ENCODE data around the gene MBP. TPM values are rescaled to one million over a fixed set of nuclear protein-coding genes. Genes with fewer than 3 reads are reported as not detected.
A peak's percentile ranks its signal among the peaks of the same experiment; 100 is the strongest.

Gene MBP
- total and polyA plus RNA-seq, 8 donors: 6.3 to 33.5 (median 20.7) TPM

DNA sequence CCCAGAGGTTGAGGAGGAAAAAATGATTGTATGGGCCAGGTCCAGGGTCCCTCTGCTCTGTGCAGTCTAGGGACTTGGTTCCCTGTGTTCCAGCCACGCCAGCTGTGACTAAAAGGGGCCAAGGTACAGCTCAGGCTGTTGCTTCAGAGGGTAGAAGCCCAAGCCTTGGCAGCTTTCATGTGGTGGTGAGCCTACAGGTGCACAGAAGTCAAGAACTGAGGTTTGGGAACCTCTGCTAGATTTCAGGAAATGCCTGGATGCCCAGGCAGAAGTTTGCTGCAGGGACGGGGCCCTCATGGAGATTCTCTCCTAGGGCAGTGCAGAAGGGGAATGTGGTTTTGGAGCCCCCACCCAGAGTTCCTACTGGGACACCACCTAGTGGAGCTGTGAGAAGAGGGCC, 10.6 kb upstream of the MBP start:
- intact Hi-C loops (cut with DNase I): no loop called here
- Histone ChIP-seq H3K4me3 (no peak overlapping the region), H3K27ac (no peak overlapping the region), H3K36me3 (no peaks in the 10 kb centered on the region), H3K27me3 (no peaks in the 10 kb centered on the region), H3K4me1 (peaks cover 5 to 7% (median 6%) of the 10 kb centered on the region in 3 donors), H3K9me3 (no peaks in the 10 kb centered on the region)
- DNase-seq (no peak), FAIRE-seq (no peak), ATAC-seq (no peak)
- WGBS, 2 donors: 95 to 97% methylated on average over 2 of the region's 2 CpGs
- TF ChIP-seq, protein P1, sequence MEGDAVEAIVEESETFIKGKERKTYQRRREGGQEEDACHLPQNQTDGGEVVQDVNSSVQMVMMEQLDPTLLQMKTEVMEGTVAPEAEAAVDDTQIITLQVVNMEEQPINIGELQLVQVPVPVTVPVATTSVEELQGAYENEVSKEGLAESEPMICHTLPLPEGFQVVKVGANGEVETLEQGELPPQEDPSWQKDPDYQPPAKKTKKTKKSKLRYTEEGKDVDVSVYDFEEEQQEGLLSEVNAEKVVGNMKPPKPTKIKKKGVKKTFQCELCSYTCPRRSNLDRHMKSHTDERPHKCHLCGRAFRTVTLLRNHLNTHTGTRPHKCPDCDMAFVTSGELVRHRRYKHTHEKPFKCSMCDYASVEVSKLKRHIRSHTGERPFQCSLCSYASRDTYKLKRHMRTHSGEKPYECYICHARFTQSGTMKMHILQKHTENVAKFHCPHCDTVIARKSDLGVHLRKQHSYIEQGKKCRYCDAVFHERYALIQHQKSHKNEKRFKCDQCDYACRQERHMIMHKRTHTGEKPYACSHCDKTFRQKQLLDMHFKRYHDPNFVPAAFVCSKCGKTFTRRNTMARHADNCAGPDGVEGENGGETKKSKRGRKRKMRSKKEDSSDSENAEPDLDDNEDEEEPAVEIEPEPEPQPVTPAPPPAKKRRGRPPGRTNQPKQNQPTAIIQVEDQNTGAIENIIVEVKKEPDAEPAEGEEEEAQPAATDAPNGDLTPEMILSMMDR (IDR thresholded peaks at IDR 0.05): no peak

DNA sequence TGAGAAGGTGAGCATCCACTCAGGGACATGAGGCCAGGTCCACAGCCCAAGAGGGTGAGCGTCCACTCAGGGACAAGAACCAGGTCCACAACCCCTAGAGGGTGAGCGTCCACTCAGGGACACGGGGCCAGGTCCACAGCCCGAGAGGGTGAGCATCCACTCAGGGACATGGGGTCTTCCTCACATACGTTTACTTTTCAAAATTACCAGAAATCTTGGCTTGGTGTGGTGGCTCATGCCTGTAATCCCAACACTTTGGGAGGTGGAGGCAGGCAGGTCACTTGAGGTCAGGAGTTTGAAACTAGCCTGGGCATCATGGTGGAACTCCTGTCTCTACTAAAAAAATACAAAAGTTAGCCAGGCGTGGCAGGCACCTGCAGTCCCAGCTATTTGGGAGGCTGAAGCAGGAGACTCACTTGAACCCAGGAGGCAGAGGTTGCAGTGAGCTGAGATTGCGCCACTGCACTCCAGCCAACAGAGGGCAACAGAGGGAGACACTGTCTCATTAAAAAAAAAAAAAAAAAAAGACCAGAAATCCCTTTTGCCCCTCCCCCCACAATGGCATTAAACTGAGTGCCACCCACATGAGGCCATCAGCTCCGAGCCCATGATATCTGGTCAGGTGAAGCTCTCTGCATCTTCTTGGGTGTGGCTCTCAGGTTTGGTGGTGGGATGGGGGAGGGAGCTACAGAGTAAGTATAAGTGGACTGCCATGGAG, 9.0 kb upstream of the MBP start:
- DNase-seq (no peak), ATAC-seq (no peak), FAIRE-seq (no peak)
- no peaks in the 10 kb centered on the region for H3K36me3 ChIP-seq
- H3K4me3 ChIP-seq: no peak overlapping the region
- H3K9me3 ChIP-seq: no peaks in the 10 kb centered on the region
- 79 to 84% methylated on average over 8 of the region's 8 CpGs for WGBS, 2 donors
- intact Hi-C loops (cut with DNase I): no loop called here
- H3K4me1 ChIP-seq: peaks cover 10 to 12% (median 12%) of the 10 kb centered on the region in 3 donors
- TF ChIP-seq, protein P1 (IDR thresholded peaks at IDR 0.05): no peak
- H3K27ac ChIP-seq: no peak overlapping the region
- H3K27me3 ChIP-seq: no peaks in the 10 kb centered on the region

GRCh38 chr18:77140439-77141109, 8.0 kb upstream of the MBP start:
- Histone ChIP-seq H3K4me1 (peaks cover 10 to 12% (median 12%) of the 10 kb centered on the region in 3 donors), H3K9me3 (no peaks in the 10 kb centered on the region), H3K27me3 (no peaks in the 10 kb centered on the region), H3K4me3 (no peak overlapping the region), H3K27ac (no peak overlapping the region), H3K36me3 (no peaks in the 10 kb centered on the region)
- FAIRE-seq (no peak), DNase-seq (no peak), ATAC-seq (peak in 1 of 4 donors; percentile 7)
- intact Hi-C loops (cut with DNase I): no loop called here
- 72 to 86% methylated on average over 7 of the region's 7 CpGs for WGBS, 2 donors
- TF ChIP-seq, protein P1 (IDR thresholded peaks at IDR 0.05): no peak

GRCh38 chr18:77140030-77140429, 7.4 kb upstream of the MBP start:
- WGBS, 2 donors: 70 to 88% methylated on average over 5 of the region's 5 CpGs
- Histone ChIP-seq H3K36me3 (no peaks in the 10 kb centered on the region), H3K4me3 (no peak overlapping the region), H3K27ac (no peak overlapping the region), H3K4me1 (peaks cover 10 to 12% (median 12%) of the 10 kb centered on the region in 3 donors), H3K9me3 (no peaks in the 10 kb centered on the region), H3K27me3 (no peaks in the 10 kb centered on the region)
- TF ChIP-seq, protein P1 (IDR thresholded peaks at IDR 0.05): no peak
- FAIRE-seq (no peak), DNase-seq (no peak), ATAC-seq (no peak)
- intact Hi-C loops (cut with DNase I): no loop called here

DNA sequence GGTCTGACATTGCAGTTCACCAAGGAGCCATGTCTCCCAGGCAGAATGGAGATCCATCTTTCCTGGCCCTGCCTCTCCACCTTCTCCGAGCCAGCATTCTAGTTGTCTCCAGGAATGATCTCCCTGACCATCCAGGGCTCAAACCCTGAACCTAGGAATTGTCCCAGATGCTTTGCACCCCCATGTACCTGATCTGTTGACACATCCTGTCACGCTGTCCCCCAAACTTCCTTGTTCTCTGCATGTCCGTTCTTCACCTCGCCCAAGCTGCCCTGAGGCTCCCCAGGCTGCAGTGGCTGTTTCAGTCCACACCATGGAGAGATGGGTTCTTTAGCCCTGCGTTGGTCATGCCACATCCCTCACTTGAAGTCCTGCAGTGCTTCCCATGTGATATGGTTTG, 7.0 kb upstream of the MBP start:
- ATAC-seq (no peak), DNase-seq (no peak), FAIRE-seq (no peak)
- H3K27ac ChIP-seq: no peak overlapping the region
- no peak overlapping the region for H3K4me3 ChIP-seq
- intact Hi-C loops (cut with DNase I): no loop called here
- no peaks in the 10 kb centered on the region for H3K9me3 ChIP-seq
- H3K27me3 ChIP-seq: no peaks in the 10 kb centered on the region
- peaks cover 10 to 12% (median 12%) of the 10 kb centered on the region in 3 donors for H3K4me1 ChIP-seq
- WGBS, 2 donors: 92 to 97% methylated on average over 5 of the region's 5 CpGs
- no peaks in the 10 kb centered on the region for H3K36me3 ChIP-seq
- TF ChIP-seq, protein P1 (IDR thresholded peaks at IDR 0.05): no peak
